HepG2 (cell line): ENCODE results near the gene MYL4. TPM values are rescaled to one million over a fixed set of nuclear protein-coding genes. Genes with fewer than 3 reads are reported as not detected.

ENCODE experiments used
- CERS6 ChIP-seq: sonication (generic); formaldehyde crosslinking; IDR thresholded peaks from 2 replicates; pipeline ENCODE4 v1.5.0; 2020; ENCODE audit warnings: missing genetic modification reagents
- GABPA ChIP-seq, 2 experiments: IDR thresholded peaks; 2 replicates each; pipeline ENCODE4 v1.6.1; 2011 to 2016; ENCODE audit warnings: low read depth in 2 of 2, low read length in 1 of 2, missing biosample characterization in 1 of 2, missing genetic modification characterization in 1 of 2
- MIXL1 ChIP-seq: IDR thresholded peaks from 2 replicates; pipeline ENCODE4 v1.6.1; 2016
- NCOA5 ChIP-seq: sonication (generic); formaldehyde crosslinking; IDR thresholded peaks from 2 replicates; pipeline ENCODE4 v1.4.0; 2020; ENCODE audit warnings: missing genetic modification reagents
- SP1 ChIP-seq, 2 experiments: fragments of 450-650 bp in 1 of 2; sonication (generic) in 1 of 2; formaldehyde crosslinking in 1 of 2; IDR thresholded peaks; 2 replicates each; pipeline versions ENCODE4 v1.4.0 to v1.6.1; 2016 to 2020; ENCODE audit warnings: missing genetic modification reagents in 1 of 2
- ZBTB20 ChIP-seq: sonication (generic); formaldehyde crosslinking; IDR thresholded peaks from 2 replicates; pipeline ENCODE4 v1.8.1; 2023; ENCODE audit warnings: missing genetic modification reagents, low read depth, mild to moderate bottlenecking, borderline replicate concordance
- ZBTB44 ChIP-seq: sonication (generic); formaldehyde crosslinking; IDR thresholded peaks from 2 replicates; pipeline ENCODE4 v1.4.0; 2020; ENCODE audit warnings: missing genetic modification reagents
- ZFP36L1 ChIP-seq: sonication (generic); formaldehyde crosslinking; IDR thresholded peaks from 2 replicates; pipeline ENCODE4 v1.8.0; 2022; ENCODE audit warnings: mild to moderate bottlenecking, missing genetic modification reagents, moderate library complexity
- ZMYM3 ChIP-seq: sonication (generic); formaldehyde crosslinking; IDR thresholded peaks from 2 replicates; pipeline ENCODE4 v1.5.1; 2020; ENCODE audit warnings: mild to moderate bottlenecking, missing genetic modification reagents
- ZNF503 ChIP-seq: sonication (generic); formaldehyde crosslinking; IDR thresholded peaks from 2 replicates; pipeline ENCODE4 v1.4.0; 2020; ENCODE audit warnings: missing genetic modification reagents
- ZNF556 ChIP-seq: sonication (generic); formaldehyde crosslinking; IDR thresholded peaks from 2 replicates; pipeline ENCODE4 v1.4.0; 2020; ENCODE audit warnings: mild to moderate bottlenecking, missing genetic modification reagents, borderline replicate concordance
- polyA plus RNA-seq, 8 experiments: library from polyadenylated mRNA; depleted of rRNA in 3 of 8; stranded (reverse) in 7 of 8; unstranded in 1 of 8; fragments of >200 nt; fragmentation: Illumina TruSeq in 4 of 8; extraction: Trizol in 4 of 8; gene quantifications; 2 replicates each; pipeline versions ENCODE4 v1.2.1 to v1.2.3, GENCODE V29; 2011 to 2016; ENCODE audit warnings: low read depth in 4 of 8, missing spikeins in 1 of 8, mixed read lengths in 1 of 8; ENCODE audit not compliant: insufficient read depth in 1 of 8
- total RNA-seq, 5 experiments: library from RNA; depleted of rRNA; stranded (reverse); fragments of >200 nt; fragmentation: Illumina TruSeq; extraction: Trizol; gene quantifications; 2 replicates each; pipeline ENCODE4 v1.2.3, GENCODE V29; 2016; ENCODE audit warnings: low read depth in 1 of 5
- TF ChIP-seq, protein P1 (sequence below): IDR thresholded peaks from 2 replicates; pipeline ENCODE4 v1.6.1; 2016
- TF ChIP-seq, protein P2 (sequence below): sonication (generic); formaldehyde crosslinking; IDR thresholded peaks from 2 replicates; pipeline ENCODE4 v1.5.1; 2020; ENCODE audit warnings: mild to moderate bottlenecking, missing genetic modification reagents, moderate library complexity
- TF ChIP-seq, protein P3 (sequence below): sonication (generic); formaldehyde crosslinking; IDR thresholded peaks from 2 replicates; pipeline ENCODE4 v1.5.1; 2020; ENCODE audit warnings: missing genetic modification reagents, mild to moderate bottlenecking, borderline replicate concordance

The MYL4 gene
- total and polyA plus RNA-seq, 2 of the 13 experiments (the other 11 are each of a cell fraction or from before 2014, with no cell fraction given), result not detected

DNA sequence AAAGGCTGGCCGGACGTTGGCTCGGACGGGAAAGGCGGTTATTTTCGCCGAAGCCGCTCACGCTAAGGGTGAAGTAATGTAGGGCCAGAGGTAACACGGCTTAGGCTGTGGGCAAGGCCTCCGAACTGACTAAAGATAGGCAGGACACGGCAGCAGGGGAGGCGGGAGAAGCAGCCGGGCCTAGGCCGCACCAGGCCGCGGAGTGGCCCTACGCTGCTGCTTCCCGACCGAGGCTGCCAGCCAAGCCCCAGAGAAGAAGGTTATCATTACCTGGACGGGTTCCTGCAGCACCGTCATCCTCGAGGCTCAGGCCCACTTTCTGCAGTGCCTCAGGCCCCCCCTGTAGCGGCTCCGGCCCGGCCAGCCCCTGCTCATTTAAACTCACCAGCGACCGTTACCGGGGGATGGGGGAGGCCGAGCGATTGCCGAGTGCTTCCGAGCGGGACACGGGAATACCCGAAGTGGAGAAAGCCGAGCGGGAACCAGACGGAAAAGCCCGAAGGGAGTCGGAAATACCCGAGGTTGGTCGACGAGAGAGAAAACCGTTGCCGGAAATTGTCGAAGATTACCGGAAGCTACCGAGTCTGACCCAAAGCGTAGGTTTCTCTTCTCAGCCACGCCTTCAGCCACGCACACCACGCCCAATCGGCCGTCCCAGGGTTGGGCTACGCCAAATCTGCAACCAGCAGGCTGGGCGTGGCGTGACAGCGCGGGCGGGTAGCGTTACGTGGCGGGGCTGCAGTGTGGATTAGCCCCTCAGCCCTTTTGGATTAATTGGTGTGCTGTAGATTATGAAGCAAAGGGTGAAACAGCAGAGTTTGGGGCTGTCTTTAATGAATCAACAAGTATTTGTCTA lies 20.0 kb upstream of the MYL4 start, which contains the start of gene CDC27 (continued):
- TF ChIP-seq, protein P1, sequence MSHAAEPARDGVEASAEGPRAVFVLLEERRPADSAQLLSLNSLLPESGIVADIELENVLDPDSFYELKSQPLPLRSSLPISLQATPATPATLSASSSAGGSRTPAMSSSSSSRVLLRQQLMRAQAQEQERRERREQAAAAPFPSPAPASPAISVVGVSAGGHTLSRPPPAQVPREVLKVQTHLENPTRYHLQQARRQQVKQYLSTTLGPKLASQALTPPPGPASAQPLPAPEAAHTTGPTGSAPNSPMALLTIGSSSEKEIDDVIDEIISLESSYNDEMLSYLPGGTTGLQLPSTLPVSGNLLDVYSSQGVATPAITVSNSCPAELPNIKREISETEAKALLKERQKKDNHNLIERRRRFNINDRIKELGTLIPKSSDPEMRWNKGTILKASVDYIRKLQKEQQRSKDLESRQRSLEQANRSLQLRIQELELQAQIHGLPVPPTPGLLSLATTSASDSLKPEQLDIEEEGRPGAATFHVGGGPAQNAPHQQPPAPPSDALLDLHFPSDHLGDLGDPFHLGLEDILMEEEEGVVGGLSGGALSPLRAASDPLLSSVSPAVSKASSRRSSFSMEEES, result peak; percentile 52
- no peak; the same call in 1 of the 2 replicates for TF ChIP-seq NCOA5 (CRISPR knock-in tag)
- peak; percentile 67 for TF ChIP-seq ZMYM3
- TF ChIP-seq, protein P2, sequence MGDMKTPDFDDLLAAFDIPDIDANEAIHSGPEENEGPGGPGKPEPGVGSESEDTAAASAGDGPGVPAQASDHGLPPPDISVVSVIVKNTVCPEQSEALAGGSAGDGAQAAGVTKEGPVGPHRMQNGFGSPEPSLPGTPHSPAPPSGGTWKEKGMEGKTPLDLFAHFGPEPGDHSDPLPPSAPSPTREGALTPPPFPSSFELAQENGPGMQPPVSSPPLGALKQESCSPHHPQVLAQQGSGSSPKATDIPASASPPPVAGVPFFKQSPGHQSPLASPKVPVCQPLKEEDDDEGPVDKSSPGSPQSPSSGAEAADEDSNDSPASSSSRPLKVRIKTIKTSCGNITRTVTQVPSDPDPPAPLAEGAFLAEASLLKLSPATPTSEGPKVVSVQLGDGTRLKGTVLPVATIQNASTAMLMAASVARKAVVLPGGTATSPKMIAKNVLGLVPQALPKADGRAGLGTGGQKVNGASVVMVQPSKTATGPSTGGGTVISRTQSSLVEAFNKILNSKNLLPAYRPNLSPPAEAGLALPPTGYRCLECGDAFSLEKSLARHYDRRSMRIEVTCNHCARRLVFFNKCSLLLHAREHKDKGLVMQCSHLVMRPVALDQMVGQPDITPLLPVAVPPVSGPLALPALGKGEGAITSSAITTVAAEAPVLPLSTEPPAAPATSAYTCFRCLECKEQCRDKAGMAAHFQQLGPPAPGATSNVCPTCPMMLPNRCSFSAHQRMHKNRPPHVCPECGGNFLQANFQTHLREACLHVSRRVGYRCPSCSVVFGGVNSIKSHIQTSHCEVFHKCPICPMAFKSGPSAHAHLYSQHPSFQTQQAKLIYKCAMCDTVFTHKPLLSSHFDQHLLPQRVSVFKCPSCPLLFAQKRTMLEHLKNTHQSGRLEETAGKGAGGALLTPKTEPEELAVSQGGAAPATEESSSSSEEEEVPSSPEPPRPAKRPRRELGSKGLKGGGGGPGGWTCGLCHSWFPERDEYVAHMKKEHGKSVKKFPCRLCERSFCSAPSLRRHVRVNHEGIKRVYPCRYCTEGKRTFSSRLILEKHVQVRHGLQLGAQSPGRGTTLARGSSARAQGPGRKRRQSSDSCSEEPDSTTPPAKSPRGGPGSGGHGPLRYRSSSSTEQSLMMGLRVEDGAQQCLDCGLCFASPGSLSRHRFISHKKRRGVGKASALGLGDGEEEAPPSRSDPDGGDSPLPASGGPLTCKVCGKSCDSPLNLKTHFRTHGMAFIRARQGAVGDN (CRISPR knock-in tag), result peak; percentile 99
- TF ChIP-seq ZBTB44 (CRISPR knock-in tag), result peak; percentile 74
- no peak for TF ChIP-seq GABPA (IDR thresholded peaks at IDR 0.05; ENCODE audit: low read depth, low read length)
- TF ChIP-seq GABPA (CRISPR knock-in tag; IDR thresholded peaks at IDR 0.05; ENCODE audit: low read depth), result peak; percentile 62
- TF ChIP-seq ZNF503, result peak; percentile 87; the same call in 1 of the 2 replicates
- TF ChIP-seq, protein P3, sequence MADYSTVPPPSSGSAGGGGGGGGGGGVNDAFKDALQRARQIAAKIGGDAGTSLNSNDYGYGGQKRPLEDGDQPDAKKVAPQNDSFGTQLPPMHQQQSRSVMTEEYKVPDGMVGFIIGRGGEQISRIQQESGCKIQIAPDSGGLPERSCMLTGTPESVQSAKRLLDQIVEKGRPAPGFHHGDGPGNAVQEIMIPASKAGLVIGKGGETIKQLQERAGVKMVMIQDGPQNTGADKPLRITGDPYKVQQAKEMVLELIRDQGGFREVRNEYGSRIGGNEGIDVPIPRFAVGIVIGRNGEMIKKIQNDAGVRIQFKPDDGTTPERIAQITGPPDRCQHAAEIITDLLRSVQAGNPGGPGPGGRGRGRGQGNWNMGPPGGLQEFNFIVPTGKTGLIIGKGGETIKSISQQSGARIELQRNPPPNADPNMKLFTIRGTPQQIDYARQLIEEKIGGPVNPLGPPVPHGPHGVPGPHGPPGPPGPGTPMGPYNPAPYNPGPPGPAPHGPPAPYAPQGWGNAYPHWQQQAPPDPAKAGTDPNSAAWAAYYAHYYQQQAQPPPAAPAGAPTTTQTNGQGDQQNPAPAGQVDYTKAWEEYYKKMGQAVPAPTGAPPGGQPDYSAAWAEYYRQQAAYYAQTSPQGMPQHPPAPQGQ, result 0 out of 2 replicates have a peak, but pooled peaks have one; percentile 90
- peak; percentile 80 for TF ChIP-seq ZFP36L1 (CRISPR knock-in tag)
- peak; percentile 49; the same call in 1 of the 2 replicates for TF ChIP-seq CERS6 (CRISPR knock-in tag)
- no peak for TF ChIP-seq SP1 (IDR thresholded peaks at IDR 0.05)
- peak; percentile 89 for TF ChIP-seq SP1 (CRISPR knock-in tag; IDR thresholded peaks at IDR 0.05)
- no peak; the same call in 1 of the 2 replicates for TF ChIP-seq MIXL1 (CRISPR knock-in tag)
- TF ChIP-seq ZBTB20 (CRISPR knock-in tag), result peak; percentile 88
- TF ChIP-seq ZNF556, result peak; percentile 70; the same call in 1 of the 2 replicates
